Suppressor macrophage treated with lipopolysaccharide for 4 hours (primary cell): ENCODE measurements around the gene CDH3.

Experiments used
- DNase-seq: peaks from one replicate; pipeline ENCODE4 v3.0.0-alpha.2; 2020

CDH3 gene

DNA sequence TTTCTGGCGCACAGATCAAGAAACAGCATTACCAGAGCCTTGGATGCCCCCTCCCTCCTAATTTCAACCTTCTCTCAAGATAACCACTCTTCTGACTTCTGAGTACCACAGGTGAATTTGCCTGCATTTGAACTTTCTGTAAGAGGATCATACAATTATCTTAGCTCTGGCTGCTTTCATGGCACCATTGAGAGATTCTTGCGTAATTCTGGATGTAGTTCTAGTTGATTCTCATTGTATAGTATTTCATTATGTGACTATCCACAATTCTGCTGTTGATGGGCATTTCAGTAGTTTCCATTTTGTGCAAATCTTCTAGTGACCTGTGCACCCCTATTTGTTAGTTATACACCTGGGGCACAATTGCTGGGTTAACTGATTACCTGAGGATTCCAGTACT lies 7.5 kb downstream of the CDH3 start:
- DNase-seq: no peak

DNA sequence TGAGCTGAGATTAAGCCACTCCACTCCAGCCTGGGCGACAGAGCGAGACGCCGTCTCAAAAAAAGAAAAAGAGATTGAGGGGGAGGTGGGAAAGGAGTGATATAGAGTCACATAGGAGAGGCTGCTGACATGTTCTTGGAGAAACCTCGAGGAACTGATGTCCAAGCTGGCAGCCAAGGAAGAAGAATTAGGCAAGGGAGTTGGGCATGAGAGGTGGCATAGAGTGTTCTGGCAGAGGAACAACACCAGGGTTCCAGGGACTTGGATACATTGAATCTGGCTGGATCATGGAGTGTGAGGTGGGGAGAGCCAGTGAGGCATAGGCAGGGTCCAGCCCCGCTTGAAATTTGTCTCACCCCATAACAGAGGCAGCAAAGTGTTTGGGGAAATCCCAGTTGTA lies 10.7 kb downstream of the CDH3 start:
- no peak for DNase-seq

DNA sequence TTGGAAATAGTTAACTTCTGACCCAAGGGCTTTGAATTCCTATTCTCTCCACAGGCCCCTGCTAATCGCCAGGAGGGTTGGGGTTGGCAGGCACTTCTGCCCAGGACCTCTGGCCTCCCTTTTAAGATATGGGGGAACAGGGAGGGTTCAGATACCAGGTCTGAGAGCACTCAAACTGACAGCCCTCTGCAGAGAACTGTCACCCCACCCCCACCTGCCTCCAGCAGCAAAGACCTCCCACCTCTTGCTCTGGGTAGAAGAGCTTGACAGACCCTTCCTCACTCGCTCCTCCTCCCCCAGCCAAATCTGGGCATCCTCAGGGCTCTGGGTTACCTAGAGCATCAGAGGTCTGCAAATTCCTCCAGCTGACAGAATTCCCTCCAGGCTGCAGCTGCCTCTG lies 11.6 kb downstream of the CDH3 start:
- no peak for DNase-seq

DNA sequence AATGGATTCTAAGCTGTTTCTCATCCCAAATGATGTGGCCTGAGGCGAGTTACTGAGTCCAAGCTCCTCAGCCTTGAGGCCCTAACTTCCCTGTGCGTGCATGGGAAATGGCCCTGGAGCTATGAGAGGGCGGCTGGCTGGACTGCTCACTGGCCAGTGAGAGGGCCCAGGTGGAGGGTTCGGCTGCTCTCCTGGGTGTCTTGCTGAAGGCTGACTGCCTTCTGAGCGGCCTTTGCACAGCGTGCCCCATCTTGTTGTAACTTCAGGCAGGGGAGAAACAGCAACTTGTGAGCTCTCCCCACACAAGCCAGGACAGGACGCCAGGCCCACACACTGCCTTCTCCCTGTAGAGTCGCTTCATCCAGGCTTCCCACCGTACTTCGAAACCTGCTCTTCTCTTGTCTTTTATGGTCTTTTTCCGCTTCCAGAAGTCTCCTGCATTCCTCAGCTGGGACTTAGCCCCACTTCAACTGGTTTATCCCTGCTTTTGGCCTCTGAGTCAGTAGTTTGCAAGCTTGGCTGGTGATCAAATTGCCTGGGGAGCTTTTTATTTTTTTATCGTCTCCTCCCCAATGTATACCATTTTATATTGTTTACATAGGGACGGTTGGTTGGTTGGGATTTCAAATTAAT lies 13.3 kb downstream of the CDH3 start:
- no peak for DNase-seq

DNA sequence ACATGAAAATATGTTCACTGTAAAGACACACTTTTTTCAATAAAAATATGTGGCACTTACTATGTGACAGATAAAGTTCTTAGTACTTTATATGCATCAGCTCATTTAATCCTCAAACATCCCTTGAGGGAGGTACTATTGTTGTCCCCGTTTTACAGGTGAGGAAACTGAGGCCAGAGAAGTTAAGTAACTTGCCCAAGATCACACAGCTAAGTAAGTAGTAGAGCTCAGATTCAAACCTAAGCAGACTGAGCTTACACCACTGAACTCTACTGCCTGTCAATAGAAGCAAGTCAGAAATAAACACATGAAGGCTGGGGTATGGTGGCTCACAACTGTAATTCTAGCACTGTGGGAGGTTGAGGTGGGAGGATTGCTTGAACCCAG lies 13.9 kb downstream of the CDH3 start:
- no peak for DNase-seq

GRCh38 chr16:68659412-68660358 lies 14.6 kb downstream of the CDH3 start:
- no peak for DNase-seq

- no peak for DNase-seq
These were observed 15.3 kb downstream of the CDH3 start for GRCh38 chr16:68660359-68660795.

- no peak for DNase-seq
These were observed 16.9 kb downstream of the CDH3 start for GRCh38 chr16:68662035-68662434.

GRCh38 chr16:68664297-68664696 lies 19.2 kb downstream of the CDH3 start:
- DNase-seq: no peak

GRCh38 chr16:68665501-68665900 lies 20.4 kb downstream of the CDH3 start:
- DNase-seq: no peak

DNA sequence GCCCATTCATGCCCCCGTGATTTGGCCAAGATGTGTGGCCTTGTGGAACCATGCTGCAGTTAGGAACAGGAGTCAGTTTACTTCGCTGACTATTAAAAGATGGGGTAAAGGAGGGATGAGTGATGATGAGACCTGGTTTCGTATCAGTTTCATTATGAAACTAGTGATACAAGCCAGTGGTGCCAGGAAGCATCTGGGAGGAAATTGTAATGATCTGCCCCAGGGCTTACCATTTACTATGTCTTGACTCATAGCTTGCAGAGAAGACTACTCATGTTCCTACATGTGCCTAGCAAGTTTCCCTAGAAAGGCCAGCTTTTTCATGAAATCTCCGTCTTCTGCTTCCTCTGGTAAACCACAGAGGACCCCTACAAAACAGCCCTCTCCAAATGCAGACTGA lies 23.2 kb downstream of the CDH3 start:
- peak; percentile 82 for DNase-seq

- DNase-seq: no peak
These were observed 31.2 kb downstream of the CDH3 start for GRCh38 chr16:68676113-68676860.

DNA sequence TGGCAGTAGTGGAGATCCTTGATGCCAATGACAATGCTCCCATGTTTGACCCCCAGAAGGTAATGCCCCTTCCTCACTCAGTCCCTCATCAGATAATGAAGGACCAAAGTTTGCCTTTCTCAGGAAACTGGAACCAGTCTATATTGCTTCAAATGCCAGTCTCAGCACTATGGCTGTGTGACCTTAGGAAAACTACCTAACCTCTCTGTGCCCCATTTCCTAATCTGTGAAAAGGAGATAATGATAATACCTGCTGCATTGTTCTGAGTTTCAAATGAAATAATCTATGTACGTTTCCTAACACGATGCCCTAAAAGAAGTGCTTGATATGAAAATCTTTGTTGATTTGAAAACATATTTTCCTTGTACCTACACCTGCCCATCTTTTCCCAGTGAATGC lies 35.9 kb downstream of the CDH3 start:
- DNase-seq: no peak

GRCh38 chr16:68685685-68686478 lies 40.8 kb downstream of the CDH3 start:
- DNase-seq: no peak

GRCh38 chr16:68686905-68687304 lies 41.8 kb downstream of the CDH3 start:
- DNase-seq: no peak

DNA sequence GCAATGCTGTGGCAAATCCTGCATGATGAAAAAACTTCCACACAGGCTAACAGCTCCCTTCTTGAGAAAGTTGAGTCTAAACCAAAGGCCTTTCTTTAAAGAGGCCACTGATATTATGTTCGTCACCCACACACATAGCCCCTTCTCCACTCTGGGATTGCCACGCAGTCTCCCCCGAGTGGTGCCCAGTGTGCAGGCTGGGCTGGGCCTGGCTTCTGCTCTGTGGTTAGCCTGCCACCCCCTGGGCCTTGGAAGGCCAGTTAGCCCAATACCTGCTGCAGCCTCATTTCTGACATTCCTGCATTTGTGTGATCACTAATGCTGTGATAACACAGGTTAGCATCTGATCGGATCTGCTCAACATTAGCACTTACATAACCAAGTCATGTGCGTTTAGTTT lies 44.8 kb downstream of the CDH3 start:
- no peak for DNase-seq

- DNase-seq: no peak
These were observed 50.5 kb downstream of the CDH3 start for GRCh38 chr16:68695575-68695974.

DNA sequence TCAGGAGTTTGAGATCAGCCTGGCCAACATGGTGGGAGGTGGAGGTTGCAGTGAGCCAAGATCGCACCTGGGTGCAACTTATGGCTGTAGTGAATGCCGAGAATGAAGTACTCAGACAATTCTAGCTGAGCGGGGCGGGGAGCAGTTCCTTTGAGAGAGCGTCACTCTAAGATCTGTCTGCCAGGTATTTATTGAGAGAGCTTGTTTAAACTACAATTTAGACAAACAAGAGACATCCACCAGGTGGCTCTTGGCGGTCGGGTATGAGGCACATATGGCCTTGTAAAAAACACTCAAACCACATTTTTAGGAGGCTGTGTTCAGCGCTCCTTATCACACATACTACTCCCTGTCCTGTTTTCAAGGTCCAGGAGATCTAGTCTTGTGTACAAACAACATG lies 51.4 kb downstream of the CDH3 start:
- no peak for DNase-seq

GRCh38 chr16:68698091-68698490 lies 53.0 kb downstream of the CDH3 start:
- DNase-seq: no peak

- peak; percentile 37 for DNase-seq
These were observed 55.0 kb downstream of the CDH3 start for GRCh38 chr16:68700120-68700519.

DNA sequence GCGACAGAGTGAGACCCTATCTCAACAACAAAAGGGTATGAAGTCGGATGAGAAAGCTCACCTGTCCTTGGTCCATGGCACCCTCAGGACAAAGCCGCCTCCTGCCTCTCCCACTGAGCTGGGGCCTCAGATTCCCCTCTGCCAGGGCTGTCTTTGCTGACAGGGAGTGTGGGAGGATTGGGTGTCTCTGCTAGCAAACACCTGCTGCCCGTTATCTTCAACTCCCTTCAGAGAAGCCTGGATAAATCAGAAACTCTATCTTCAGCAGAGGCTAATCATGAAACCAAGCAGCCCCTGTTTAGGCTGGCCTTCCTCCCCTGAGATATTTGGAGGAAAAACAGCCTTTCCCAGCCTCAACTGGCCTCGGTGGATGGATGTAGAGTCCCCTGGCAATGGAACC lies 55.7 kb downstream of the CDH3 start:
- DNase-seq: no peak

DNA sequence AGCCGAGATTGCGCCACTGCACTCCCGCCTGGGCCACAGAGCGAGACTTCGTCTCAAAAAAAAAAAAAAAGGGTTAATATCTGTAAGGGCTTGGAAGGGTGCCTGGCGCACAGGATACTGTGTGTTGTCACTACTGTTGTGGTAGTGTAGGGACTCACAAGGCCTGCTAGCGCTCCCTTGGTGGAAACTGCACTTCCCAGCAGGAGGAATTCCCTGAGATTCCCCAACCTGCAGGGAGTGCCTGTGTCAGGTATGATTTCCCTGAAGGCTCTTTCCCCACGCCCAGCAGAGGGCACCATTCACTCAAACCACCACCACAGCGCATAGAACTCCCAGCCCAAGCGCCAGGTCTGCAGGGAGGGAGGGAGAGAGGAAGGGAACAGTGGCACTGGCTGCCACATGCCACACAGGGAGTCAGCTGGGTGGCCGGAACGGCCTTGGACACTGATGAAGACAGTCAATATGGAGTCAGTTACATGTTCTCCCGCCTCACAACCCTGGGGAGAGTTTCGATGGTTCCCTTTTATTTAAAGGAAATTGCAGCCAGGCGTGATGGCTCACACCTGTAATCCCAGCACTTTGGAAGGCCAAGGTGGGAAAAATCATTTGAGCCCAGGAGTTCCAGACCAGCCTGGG lies 59.2 kb downstream of the CDH3 start:
- peak; percentile 80 for DNase-seq
